ENCODE measurements around the gene SEMA3F. TPM values are rescaled to one million over a fixed set of nuclear protein-coding genes. Genes with fewer than 3 reads are reported as not detected.

The SEMA3F gene
- total RNA-seq, 2 donors from 2014 or later: 6.3 to 18.7 TPM

GRCh38 chr3:50155891-50156290 is 767 bp downstream of the SEMA3F start:
- no peaks in the 10 kb centered on the region for H3K36me3 ChIP-seq
- H3K9me3 ChIP-seq: no peaks in the 10 kb centered on the region
- TF ChIP-seq CTCF (IDR thresholded peaks at IDR 0.05): no peak
- no peaks in the 10 kb centered on the region for H3K27me3 ChIP-seq
- no peak for DNase-seq (ENCODE audit: low spot score)
- H3K4me3 ChIP-seq: peak overlapping the region; percentile 50 to 57
- H3K4me1 ChIP-seq: peaks cover 0 to 49% of the 10 kb centered on the region in 2 donors
- peak overlapping the region; percentile 54 to 67 for H3K27ac ChIP-seq

- Histone ChIP-seq H3K27me3 (no peaks in the 10 kb centered on the region), H3K4me1 (peaks cover 0 to 58% of the 10 kb centered on the region in 2 donors), H3K36me3 (no peaks in the 10 kb centered on the region), H3K9me3 (no peaks in the 10 kb centered on the region), H3K27ac (peak overlapping the region; percentile 54 to 67), H3K4me3 (peak overlapping the region; percentile 50 to 57)
- TF ChIP-seq CTCF (IDR thresholded peaks at IDR 0.05): no peak
- DNase-seq (ENCODE audit: low spot score): no peak
Measured at GRCh38 chr3:50156549-50157493, 1.7 kb downstream of the SEMA3F start.

GRCh38 chr3:50157827-50158529 is 2.9 kb downstream of the SEMA3F start:
- Histone ChIP-seq H3K4me3 (no peak overlapping the region), H3K27me3 (no peaks in the 10 kb centered on the region), H3K4me1 (peaks cover 0 to 68% of the 10 kb centered on the region in 2 donors), H3K27ac (peak overlapping the region; percentile 25 to 67), H3K36me3 (no peaks in the 10 kb centered on the region), H3K9me3 (no peaks in the 10 kb centered on the region)
- TF ChIP-seq CTCF (IDR thresholded peaks at IDR 0.05): no peak
- no peak for DNase-seq (ENCODE audit: low spot score)

DNA sequence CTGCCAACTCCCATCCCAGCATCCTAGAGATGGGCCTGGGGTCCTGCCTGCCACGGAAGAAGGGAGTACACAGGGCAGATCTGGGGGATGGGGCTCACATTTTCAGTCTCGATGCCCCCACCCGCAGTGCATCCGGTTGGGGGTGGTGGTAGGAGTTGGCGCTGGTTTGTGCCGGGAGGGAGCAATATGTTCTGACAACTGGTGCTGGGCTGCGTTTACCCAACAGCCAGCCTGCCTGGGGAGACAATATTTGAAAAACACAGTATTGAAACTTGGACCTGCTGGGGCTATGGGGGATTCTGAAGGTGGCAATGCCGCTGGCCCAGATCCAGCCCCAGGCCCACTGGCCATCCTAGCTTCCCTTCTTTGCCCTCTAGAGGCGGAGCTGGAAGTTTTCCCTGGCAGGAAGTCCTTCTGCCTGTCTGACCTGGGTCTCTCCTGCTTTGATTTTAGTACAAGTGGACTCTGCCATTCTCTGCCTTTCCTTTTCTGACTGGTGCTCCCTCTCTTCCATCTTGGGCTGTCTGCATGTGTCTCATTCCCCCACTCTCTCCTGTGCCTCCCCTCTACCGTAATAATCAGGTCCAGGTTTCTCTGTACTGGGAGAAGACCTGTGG is 3.5 kb downstream of the SEMA3F start:
- no peak for TF ChIP-seq CTCF (IDR thresholded peaks at IDR 0.05)
- peak overlapping the region; percentile 25 to 67 for H3K27ac ChIP-seq
- no peak overlapping the region for H3K4me3 ChIP-seq
- H3K9me3 ChIP-seq: no peaks in the 10 kb centered on the region
- H3K27me3 ChIP-seq: no peaks in the 10 kb centered on the region
- H3K36me3 ChIP-seq: no peaks in the 10 kb centered on the region
- DNase-seq (ENCODE audit: low spot score): no peak
- H3K4me1 ChIP-seq: peaks cover 0 to 74% of the 10 kb centered on the region in 2 donors

- Histone ChIP-seq H3K4me3 (no peak overlapping the region), H3K27ac (peak overlapping the region; percentile 62 to 77), H3K36me3 (no peaks in the 10 kb centered on the region), H3K4me1 (peaks cover 0 to 86% of the 10 kb centered on the region in 2 donors), H3K9me3 (no peaks in the 10 kb centered on the region), H3K27me3 (no peaks in the 10 kb centered on the region)
- TF ChIP-seq CTCF (IDR thresholded peaks at IDR 0.05): no peak
- peak; percentile 65 for DNase-seq (ENCODE audit: low spot score)
Measured at GRCh38 chr3:50160561-50160983, 5.4 kb downstream of the SEMA3F start.

Measured in right atrium auricular region (tissue), 2 donors.